Omental fat pad (tissue), 4 donors: ENCODE measurements around the gene ANKIB1. TPM values are rescaled to one million over a fixed set of nuclear protein-coding genes. Genes with fewer than 3 reads are reported as not detected.

Experiments
- ATAC-seq: fragments of 150-250 bp; one replicate; pipeline ENCODE4 v1.9.1; 2016; ENCODE audit warnings: mild to moderate bottlenecking, moderate library complexity; ENCODE audit not compliant: low FRiP score
- DNase-seq: peaks from one replicate; pipeline ENCODE4 v3.0.0-alpha.2; 2019; ENCODE audit warnings: low spot score
- total RNA-seq, 4 donors: library from RNA; depleted of rRNA; stranded (reverse); fragments of >200 nt; gene quantifications; one replicate each; pipeline ENCODE4 v1.1.0, GENCODE V29; 2016
- TF ChIP-seq, protein P1 (sequence below), 3 donors: fragments of 450-650 bp; IDR thresholded peaks; one replicate each; pipeline ENCODE4 v1.5.1; 2016 to 2017; ENCODE audit warnings: antibody characterized with exemption in 3 of 3, mild to moderate bottlenecking in 3 of 3, moderate library complexity in 2 of 3

Gene ANKIB1
- total RNA-seq, 4 donors from 2014 or later: 30.6 to 55.2 (median 36.3) TPM

DNA sequence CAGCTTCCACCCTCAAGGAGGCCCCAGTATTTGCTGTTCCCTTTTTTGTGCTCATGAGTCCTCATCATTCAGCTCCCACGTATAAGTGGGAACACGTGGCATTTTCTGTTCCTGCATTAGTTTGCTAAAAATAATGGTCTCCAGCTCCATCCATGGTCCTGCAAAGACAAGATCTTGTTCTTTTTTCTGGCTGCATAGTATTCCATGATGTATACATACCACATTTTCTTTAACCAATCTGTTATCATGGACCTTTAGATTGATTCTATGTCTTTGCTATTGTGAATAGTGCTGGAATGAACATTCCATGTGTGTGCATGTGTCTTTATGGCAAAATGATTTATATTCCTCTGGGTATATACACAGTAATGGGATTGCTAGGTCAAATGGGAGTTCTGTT, 17.0 kb upstream of the ANKIB1 start:
- TF ChIP-seq, protein P1, sequence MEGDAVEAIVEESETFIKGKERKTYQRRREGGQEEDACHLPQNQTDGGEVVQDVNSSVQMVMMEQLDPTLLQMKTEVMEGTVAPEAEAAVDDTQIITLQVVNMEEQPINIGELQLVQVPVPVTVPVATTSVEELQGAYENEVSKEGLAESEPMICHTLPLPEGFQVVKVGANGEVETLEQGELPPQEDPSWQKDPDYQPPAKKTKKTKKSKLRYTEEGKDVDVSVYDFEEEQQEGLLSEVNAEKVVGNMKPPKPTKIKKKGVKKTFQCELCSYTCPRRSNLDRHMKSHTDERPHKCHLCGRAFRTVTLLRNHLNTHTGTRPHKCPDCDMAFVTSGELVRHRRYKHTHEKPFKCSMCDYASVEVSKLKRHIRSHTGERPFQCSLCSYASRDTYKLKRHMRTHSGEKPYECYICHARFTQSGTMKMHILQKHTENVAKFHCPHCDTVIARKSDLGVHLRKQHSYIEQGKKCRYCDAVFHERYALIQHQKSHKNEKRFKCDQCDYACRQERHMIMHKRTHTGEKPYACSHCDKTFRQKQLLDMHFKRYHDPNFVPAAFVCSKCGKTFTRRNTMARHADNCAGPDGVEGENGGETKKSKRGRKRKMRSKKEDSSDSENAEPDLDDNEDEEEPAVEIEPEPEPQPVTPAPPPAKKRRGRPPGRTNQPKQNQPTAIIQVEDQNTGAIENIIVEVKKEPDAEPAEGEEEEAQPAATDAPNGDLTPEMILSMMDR (IDR thresholded peaks at IDR 0.05): no peak
- no peak for DNase-seq
- ATAC-seq: no peak

DNA sequence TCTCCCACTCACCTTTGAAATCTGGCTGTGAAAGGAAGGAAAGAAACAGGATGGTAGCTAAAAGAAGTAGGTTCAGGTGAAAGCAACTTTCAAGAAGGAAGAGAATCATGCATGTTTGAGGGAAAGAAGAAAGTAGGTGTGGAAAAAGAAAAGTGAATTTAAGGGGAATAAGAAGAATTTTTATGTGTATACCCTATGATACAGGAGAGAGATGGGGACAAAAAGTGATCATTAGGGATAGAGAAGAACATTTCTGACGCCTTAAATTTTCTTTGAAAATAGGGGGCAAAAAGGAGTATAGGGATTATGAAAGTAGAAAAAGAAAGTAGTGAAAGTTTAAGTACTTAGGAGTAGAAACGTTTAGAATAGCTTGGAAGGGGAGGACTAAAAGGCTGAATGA, 15.2 kb upstream of the ANKIB1 start:
- DNase-seq: no peak
- TF ChIP-seq, protein P1 (IDR thresholded peaks at IDR 0.05): no peak
- ATAC-seq: no peak

DNA sequence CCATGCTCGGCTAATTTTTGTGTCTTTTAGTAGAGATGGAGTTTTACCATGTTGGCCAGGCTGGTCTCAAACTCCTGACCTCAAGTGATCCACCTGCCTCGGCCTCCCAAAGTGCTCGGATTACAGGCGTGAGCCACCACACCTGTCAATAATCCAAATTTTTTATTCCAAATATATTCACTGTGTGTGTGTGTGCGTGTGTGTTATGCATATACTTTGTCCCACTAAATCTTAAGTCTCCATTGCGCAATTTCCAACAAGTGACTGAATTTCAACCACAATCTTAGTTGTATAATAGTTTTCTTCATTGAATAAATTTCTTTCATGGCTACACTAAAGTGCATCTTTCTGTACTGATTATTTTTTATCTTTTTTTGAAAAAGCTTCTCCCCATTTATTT, 2.8 kb upstream of the ANKIB1 start:
- TF ChIP-seq, protein P1 (IDR thresholded peaks at IDR 0.05): no peak
- ATAC-seq (no peak), DNase-seq (no peak)

DNA sequence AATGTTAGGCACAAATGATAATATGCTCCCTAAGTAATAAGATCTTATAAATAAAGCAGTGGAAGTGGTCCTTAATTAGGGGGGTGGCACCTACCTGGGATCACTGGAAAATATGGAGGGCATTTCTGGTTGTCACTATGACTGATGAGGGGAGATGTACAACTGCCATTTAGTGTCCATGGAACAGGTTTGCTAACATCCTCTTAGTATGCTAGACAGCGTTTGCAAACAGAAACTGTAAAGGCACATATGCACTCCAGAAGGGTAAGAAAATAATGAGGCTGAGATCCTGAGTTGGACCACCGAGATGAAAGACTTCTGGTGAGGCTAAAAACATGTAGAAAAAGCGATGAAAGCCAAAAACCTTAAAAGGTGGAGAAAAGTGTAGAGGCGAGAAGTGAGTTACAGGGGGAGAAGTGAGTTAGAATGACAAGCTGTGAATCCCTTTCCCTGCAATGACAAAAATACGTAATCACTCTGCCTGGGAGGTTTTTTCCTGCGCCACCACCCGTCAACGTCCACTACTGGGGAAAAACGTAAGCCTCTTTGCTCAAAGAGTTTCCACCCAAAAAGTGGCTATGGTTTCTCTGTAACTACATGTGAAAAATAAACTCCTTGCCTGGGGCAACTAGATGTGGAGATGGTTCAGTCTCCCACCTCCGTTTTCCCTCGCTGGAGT, 827 bp upstream of the ANKIB1 start:
- TF ChIP-seq, protein P1 (IDR thresholded peaks at IDR 0.05): no peak
- ATAC-seq (no peak), DNase-seq (no peak)

DNA sequence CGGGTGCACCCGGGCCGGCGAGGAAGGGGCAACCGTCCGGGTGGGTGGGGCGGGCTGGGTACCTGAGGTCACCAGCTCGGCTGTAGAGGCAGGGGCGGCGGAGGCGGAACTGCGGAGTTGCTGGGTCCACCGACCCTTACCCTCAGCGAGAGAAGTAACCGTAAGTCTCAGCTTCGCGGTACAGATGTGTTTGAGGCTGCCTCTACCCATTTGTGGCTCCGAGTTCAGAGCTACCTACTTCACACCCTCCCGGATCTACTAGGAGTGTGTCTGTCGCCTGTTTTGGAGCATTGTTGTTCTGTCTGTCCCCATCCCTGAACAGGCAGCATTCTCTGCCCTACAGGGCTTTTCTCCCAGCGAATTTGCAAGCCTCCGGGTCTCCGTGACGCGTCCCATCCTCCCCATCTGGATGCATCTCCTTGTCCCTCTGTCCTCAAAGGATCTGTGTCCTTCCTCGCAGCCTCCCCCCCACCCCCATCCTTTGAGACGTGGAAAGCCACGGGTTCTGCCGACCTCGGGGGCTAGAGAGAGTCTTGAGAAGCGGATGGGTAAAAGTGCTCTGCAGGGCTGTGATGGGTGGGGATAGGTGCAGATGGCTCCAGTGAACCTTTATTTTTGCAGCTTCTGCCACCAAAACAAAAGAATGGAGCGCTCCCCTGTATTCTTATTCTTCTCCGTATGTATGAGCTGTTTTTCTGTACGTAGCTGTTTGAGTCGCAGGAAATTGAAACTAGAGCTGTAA, 757 bp downstream of the ANKIB1 start:
- ATAC-seq (peak; percentile 34), DNase-seq (no peak)

DNA sequence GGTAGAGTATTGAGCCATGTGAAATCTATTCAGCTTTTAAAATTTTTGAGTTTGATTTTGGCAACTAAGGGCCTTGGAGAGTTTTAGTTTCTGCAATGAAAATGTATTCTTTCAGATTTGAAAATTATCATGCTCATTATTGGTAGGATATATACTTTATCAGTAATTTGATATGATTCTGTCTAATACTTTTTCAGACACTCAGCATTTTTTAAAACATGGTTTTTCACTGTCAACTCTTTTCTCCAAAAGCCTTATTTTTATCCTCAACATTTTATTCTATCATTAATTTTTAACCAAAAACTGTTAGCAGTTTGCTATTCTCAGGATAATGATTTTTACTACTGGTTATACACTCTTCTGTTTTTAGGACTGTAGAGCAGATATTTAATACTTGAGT, 4.8 kb downstream of the ANKIB1 start:
- ATAC-seq (no peak), DNase-seq (no peak)
- TF ChIP-seq, protein P1 (IDR thresholded peaks at IDR 0.05): no peak

More for the DNA sequence above, 757 bp downstream of the ANKIB1 start:
- TF ChIP-seq, protein P1 (IDR thresholded peaks at IDR 0.05): no peak

DNA sequence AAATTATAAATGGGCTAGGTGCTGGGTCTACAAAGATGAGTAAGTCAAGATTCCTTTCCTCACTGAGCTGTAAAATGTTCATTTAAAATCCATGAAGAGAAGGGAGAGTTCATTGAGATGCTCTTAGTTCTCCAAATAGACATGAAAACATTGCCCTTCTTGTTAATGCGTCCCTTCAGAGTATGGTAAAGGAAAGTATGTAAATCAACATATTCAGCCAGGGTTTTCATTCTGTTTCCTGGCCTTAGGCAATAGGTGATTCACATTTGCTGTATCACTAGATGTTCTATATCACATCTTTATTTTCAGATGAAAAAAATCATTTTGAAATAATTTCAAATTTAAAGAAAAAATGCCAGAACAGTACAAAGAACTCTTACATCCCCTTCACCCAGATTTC, 5.4 kb downstream of the ANKIB1 start:
- DNase-seq (no peak), ATAC-seq (no peak)
- TF ChIP-seq, protein P1 (IDR thresholded peaks at IDR 0.05): no peak
